ENCODE data around the gene MAN2B2. TPM values are rescaled to one million over a fixed set of nuclear protein-coding genes. Genes with fewer than 3 reads are reported as not detected.

Gene MAN2B2
- total RNA-seq, 2 experiments from 2014 or later, result 14.8 to 15.7 TPM

GRCh38 chr4:6657242-6658208 lies 82.5 kb downstream of the MAN2B2 start:
- ChIA-PET CTCF (interaction anchor here (1.5 to 1.8 kb wide), 2 partner anchors 12 to 16 kb away, joined by 3 to 5 read pairs; no protein-coding TSS in a partner anchor), POLR2A (interaction anchor here (2.5 to 3.0 kb wide), 2 partner anchors 16 kb away, joined by 9 to 17 read pairs; partner anchors contain the start of gene MRFAP1)

- POLR2A ChIA-PET, result interaction anchor here (2.5 to 3.0 kb wide), 2 partner anchors 15 to 17 kb away, joined by 9 to 17 read pairs; partner anchors contain the start of gene MRFAP1
- CTCF ChIA-PET, result interaction anchor here (1.2 to 1.8 kb wide), 3 partner anchors 13 to 32 kb away, joined by 3 to 5 read pairs (median 3); no protein-coding TSS in a partner anchor
Measured at GRCh38 chr4:6658209-6658595, 83.2 kb downstream of the MAN2B2 start.

GRCh38 chr4:6658597-6659075 lies 83.6 kb downstream of the MAN2B2 start:
- POLR2A ChIA-PET, result interaction anchor here (0.6 to 3.0 kb wide), 3 partner anchors 15 to 409 kb away, joined by 4 to 17 read pairs (median 9); partner anchors contain the start of gene MRFAP1
- CTCF ChIA-PET, result interaction anchor here (1.2 to 1.8 kb wide), 3 partner anchors 13 to 31 kb away, joined by 3 to 5 read pairs (median 3); no protein-coding TSS in a partner anchor

- ChIA-PET POLR2A (interaction anchor here (2.5 kb wide), 1 partner anchor 19 kb away, joined by 9 read pairs; the partner anchor contains the start of gene MRFAP1), CTCF (no interaction called here)
Measured at GRCh38 chr4:6659897-6660296, 84.9 kb downstream of the MAN2B2 start.

GRCh38 chr4:6660430-6660829 lies 85.4 kb downstream of the MAN2B2 start:
- CTCF ChIA-PET, result no interaction called here

GRCh38 chr4:6662591-6662990 lies 87.6 kb downstream of the MAN2B2 start:
- ChIA-PET POLR2A (no interaction called here), CTCF (interaction anchor here (2.5 to 2.7 kb wide), 2 partner anchors 13 to 90 kb away, joined by 5 to 10 read pairs; no protein-coding TSS in a partner anchor)

More at GRCh38 chr4:6660430-6660829, 85.4 kb downstream of the MAN2B2 start:
- POLR2A ChIA-PET, result interaction anchor here (2.5 kb wide), 1 partner anchor 19 kb away, joined by 9 read pairs; the partner anchor contains the start of gene MRFAP1

- CTCF ChIA-PET, result interaction anchor here (0.7 to 2.7 kb wide), 8 partner anchors 9 to 91 kb away, joined by 3 to 10 read pairs (median 5); a partner anchor contains a TSS
- POLR2A ChIA-PET, result interaction anchor here (0.6 to 1.8 kb wide), 4 partner anchors 10 to 349 kb away, joined by 3 to 9 read pairs (median 6); partner anchors contain the start of gene MRFAP1
Measured at GRCh38 chr4:6663596-6664393, 88.8 kb downstream of the MAN2B2 start.

GRCh38 chr4:6665320-6665654 lies 90.3 kb downstream of the MAN2B2 start:
- CTCF ChIA-PET, result interaction anchor here (2.1 kb wide), 1 partner anchor 23 kb away, joined by 6 read pairs; no protein-coding TSS in a partner anchor

GRCh38 chr4:6668391-6668790 lies 93.4 kb downstream of the MAN2B2 start:
- POLR2A ChIA-PET, result no interaction called here
- CTCF ChIA-PET, result no interaction called here

More at GRCh38 chr4:6665320-6665654, 90.3 kb downstream of the MAN2B2 start:
- POLR2A ChIA-PET, result no interaction called here

- CTCF ChIA-PET, result interaction anchor here (1.3 kb wide), 1 partner anchor 44 kb away, joined by 3 read pairs; the partner anchor contains the start of gene BLOC1S4
- POLR2A ChIA-PET, result interaction anchor here (0.6 kb wide), 1 partner anchor 1557 kb away, joined by 5 read pairs; no protein-coding TSS in a partner anchor
Measured at GRCh38 chr4:6671648-6672047, 96.7 kb downstream of the MAN2B2 start.

- CTCF ChIA-PET, result interaction anchor here (1.3 to 2.0 kb wide), 2 partner anchors 30 to 43 kb away, joined by 3 to 6 read pairs; partner anchors contain the start of gene BLOC1S4
- POLR2A ChIA-PET, result no interaction called here
Measured at GRCh38 chr4:6672131-6672530, 97.1 kb downstream of the MAN2B2 start.

GRCh38 chr4:6672541-6673190 lies 97.7 kb downstream of the MAN2B2 start:
- ChIA-PET CTCF (interaction anchor here (1.3 to 5.1 kb wide), 5 partner anchors 8 to 43 kb away, joined by 3 to 37 read pairs (median 8); partner anchors contain the start of genes BLOC1S4 and S100P), POLR2A (interaction anchor here (0.8 to 4.2 kb wide), 7 partner anchors 9 to 43 kb away, joined by 4 to 55 read pairs (median 17); partner anchors contain the start of genes BLOC1S4, MRFAP1 and MRFAP1L1)

Other genes with a start within 250 kb of the MAN2B2 start
- gene PPP2R2C, start 102.6 kb upstream of the MAN2B2 start, total RNA-seq, result not detected
- 100 to 1,000 TPM; 121 to 124 TPM for gene MRFAP1, start 65.5 kb downstream of the MAN2B2 start, total RNA-seq
- 1 to 10 TPM; 3.2 to 4.3 TPM for gene S100P, start 118.7 kb downstream of the MAN2B2 start, total RNA-seq
- gene MRFAP1L1, start 134.7 kb downstream of the MAN2B2 start, total RNA-seq, result 10 to 100 TPM; 45.9 to 49.2 TPM
- 10 to 100 TPM; 21.6 to 22.2 TPM for gene BLOC1S4, start 141.0 kb downstream of the MAN2B2 start, total RNA-seq
- 10 to 100 TPM; 14.0 to 17.5 TPM for gene KIAA0232, start 207.5 kb downstream of the MAN2B2 start, total RNA-seq